Measurements from ENCODE around the gene CACNA1H.

Gene CACNA1H

DNA sequence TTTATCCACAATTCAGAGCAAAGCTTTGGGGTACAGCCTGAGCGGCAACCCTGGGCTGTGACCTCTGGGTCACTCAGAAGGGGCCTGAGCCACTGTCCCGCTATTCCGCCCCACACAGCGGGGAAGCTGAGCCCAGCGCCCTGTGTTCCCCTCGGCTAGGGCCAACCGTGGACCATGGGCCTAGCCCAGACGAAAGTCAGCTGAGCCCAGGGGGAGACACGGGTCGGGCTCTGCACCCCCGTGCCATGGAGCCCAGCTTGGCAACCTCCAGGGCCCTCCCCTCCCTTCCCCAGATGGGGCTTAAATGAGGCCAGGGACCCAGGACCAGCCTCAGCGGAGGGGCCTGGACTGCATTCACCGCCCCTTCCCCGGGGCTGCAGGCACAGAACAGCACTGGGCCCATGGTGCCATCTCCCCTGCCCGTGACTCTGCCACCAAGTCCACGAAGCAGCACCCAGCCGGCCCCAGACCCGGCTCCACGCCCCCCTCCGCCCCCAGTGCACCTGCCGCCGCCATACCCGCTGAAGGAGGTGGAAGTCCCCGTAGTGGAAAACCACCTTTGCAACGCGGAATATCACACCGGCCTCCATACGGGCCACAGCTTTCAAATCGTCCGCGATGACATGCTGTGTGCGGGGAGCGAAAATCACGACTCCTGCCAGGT lies 104.8 kb downstream of the CACNA1H start:
- DNase-seq (ENCODE audit: extremely low read depth, low read depth): no peak
- TF ChIP-seq, protein P1, sequence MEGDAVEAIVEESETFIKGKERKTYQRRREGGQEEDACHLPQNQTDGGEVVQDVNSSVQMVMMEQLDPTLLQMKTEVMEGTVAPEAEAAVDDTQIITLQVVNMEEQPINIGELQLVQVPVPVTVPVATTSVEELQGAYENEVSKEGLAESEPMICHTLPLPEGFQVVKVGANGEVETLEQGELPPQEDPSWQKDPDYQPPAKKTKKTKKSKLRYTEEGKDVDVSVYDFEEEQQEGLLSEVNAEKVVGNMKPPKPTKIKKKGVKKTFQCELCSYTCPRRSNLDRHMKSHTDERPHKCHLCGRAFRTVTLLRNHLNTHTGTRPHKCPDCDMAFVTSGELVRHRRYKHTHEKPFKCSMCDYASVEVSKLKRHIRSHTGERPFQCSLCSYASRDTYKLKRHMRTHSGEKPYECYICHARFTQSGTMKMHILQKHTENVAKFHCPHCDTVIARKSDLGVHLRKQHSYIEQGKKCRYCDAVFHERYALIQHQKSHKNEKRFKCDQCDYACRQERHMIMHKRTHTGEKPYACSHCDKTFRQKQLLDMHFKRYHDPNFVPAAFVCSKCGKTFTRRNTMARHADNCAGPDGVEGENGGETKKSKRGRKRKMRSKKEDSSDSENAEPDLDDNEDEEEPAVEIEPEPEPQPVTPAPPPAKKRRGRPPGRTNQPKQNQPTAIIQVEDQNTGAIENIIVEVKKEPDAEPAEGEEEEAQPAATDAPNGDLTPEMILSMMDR (IDR thresholded peaks at IDR 0.05; ENCODE audit: low read depth, low read length): no peak

DNA sequence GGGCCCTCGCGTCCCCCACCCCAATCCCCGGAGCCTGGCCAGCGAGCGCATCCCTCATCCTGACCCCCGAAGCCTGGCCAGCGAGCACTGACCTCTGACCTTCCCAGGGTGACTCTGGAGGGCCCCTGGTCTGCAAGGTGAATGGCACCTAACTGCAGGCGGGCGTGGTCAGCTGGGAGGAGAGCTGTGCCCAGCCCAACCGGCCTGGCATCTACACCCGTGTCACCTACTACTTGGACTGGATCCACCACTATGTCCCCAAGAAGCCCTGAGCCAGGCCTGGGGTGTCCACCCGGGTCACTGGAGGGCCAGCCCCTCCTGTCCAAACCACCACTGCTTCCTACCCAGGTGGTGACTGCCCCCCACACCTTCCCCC lies 105.3 kb downstream of the CACNA1H start:
- DNase-seq (ENCODE audit: extremely low read depth, low read depth): no peak
- TF ChIP-seq, protein P1 (IDR thresholded peaks at IDR 0.05; ENCODE audit: low read depth, low read length): no peak

DNA sequence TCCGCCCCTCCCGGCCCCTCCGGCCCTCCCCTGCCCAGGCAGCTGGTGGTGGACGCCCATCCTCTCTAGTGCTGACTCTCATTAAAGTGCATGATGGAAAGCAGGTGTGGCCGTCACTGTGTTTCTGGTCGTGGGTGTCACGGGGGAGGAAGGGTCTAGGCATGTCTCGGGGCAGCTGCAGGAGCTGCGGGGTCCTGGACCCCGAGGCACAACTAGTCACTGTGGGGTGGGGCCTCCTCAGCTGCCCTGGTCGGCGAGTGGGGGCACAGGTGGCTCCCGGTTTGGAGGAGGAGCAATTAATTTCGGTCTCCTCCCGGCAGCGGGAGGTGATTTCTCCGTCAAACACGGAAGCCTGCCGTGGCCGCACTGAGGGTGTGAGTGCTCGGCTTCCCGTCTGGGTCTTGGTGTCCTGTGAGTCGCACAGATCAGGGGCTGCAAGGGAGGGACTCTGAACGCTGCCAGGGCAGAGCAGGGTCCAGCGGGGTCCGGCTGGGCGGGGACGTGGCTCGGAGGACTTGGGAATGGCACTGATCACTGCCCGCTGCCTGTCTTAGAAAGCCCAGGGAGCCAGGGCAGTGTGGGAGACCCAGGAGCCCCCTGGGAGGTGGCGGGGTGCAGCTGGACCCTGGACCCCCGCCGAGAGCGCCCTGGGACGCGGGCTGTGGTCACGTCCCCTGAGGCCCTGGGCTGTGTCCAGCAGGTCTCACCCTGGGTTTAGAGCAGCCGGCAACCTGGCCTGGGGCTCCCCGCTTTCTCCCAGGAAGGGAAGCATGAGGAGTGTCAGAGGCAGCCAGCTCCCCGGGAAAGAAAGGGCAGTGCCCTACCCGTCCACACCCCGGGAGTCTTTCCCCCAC lies 106.2 kb downstream of the CACNA1H start:
- TF ChIP-seq, protein P1 (IDR thresholded peaks at IDR 0.05; ENCODE audit: low read depth, low read length): no peak
- DNase-seq (ENCODE audit: extremely low read depth, low read depth): no peak

DNA sequence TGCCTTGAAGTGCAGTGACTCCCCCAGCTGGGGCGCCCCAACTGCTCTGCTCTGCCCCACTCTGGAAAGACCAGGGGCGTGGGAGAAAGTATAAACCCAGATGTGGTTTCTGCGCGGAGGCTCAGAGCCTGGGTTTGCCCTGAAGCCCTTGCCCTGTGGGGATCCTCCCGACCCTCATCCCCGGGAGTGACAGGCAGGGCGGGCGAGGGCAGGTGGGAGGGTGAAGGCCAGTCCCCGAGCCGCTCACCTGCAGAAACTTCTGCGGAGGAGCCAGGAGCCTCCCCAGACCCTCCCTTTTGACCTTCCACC lies 106.8 kb downstream of the CACNA1H start:
- TF ChIP-seq, protein P1 (IDR thresholded peaks at IDR 0.05; ENCODE audit: low read depth, low read length): no peak
- no peak for DNase-seq (ENCODE audit: extremely low read depth, low read depth)

DNA sequence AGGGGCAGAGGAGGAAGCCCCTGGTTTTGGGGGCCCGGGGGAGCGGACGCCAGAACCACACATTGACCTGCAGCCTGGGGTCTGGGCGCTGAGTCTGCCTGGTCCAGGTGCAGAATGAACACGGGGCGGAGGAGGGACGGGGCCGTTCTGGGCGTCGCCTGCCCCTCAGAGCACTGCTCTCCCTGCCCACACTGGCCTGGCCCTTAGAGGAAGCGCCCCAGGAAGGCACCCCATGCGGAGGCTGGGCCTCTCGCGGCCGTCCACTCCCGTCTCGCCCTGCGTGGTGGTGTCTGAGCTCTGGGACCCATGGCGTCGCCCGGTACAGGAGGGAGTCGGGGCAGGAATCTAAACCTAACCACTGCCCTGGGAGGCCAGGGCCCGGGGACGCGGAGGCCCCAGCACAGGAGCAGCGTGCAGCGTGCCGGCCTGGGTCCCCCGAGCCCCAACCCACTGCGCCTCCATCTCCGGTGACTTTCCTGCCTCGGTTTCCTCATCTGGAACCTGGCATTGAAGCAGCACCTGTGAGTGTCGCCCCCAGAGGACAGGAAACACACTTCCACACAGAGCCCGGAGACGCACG lies 107.3 kb downstream of the CACNA1H start:
- no peak for DNase-seq (ENCODE audit: extremely low read depth, low read depth)
- TF ChIP-seq, protein P1 (IDR thresholded peaks at IDR 0.05; ENCODE audit: low read depth, low read length): no peak

DNA sequence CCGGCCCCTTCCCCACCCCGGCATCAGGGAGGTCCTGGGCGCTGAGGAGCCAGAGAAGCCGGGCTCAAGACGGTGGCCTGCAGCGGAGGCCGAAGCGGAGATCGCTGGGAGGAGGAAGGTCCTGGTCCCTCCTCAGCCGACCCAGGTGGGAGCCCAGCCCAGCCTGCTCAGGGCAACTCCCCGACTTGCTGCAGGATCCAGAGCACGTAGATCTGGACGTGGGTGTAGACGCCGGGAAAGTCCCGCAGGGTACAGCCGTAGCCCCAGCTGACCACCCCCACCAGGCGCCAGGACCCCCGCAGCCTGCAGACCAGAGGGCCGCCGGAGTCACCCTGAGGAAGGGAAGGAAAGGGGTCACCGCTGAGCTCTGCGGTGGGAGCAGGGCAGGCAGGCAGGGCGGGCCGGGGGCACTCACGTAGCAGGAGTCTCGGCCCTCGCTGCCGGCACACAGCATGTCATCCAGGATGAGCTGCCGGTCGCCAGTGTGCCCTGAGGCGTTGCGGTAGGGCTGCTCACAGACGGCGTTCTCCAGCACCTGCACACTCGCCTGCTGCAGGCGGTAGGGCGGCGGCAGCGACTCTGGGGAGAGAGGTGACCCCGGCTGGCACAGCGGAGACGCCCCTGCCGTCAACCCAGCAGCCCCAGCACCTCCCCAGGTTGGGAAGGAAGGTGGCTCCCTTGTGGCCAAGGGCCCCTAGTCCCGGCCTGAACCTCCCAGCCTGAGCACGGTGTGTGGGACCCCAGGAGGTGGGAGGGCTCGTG lies 108.4 kb downstream of the CACNA1H start:
- no peak for DNase-seq (ENCODE audit: extremely low read depth, low read depth)
- TF ChIP-seq, protein P1 (IDR thresholded peaks at IDR 0.05; ENCODE audit: low read depth, low read length): no peak
